ENCODE data around the gene PTPRO. TPM values are rescaled to one million over a fixed set of nuclear protein-coding genes. Genes with fewer than 3 reads are reported as not detected.

PTPRO gene
- total RNA-seq, 1 donor, result under 0.01 TPM

DNA sequence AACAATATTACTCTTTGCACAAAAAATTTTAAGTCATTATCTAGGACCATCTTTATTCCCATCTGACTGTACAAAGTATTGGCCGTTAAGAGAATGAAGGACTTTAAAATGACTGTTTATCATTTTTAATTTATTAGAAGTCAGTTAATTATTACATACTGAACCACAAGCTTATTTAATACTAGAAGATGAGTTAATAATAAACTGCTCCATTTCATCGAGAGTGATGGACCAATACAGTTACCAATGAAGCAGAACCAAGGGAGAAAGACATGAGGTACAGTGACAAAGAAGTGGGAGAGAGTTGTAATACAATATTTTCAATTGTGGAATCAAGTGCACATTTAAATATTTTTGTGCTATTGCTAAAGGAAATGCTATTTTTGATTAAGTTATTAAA is 83.3 kb downstream of the PTPRO start:
- DNase-seq (ENCODE audit: low read depth), result no peak
- H3K4me3 ChIP-seq (ENCODE audit: low read depth, low read length), result no peak overlapping the region
- TF ChIP-seq, protein P1, sequence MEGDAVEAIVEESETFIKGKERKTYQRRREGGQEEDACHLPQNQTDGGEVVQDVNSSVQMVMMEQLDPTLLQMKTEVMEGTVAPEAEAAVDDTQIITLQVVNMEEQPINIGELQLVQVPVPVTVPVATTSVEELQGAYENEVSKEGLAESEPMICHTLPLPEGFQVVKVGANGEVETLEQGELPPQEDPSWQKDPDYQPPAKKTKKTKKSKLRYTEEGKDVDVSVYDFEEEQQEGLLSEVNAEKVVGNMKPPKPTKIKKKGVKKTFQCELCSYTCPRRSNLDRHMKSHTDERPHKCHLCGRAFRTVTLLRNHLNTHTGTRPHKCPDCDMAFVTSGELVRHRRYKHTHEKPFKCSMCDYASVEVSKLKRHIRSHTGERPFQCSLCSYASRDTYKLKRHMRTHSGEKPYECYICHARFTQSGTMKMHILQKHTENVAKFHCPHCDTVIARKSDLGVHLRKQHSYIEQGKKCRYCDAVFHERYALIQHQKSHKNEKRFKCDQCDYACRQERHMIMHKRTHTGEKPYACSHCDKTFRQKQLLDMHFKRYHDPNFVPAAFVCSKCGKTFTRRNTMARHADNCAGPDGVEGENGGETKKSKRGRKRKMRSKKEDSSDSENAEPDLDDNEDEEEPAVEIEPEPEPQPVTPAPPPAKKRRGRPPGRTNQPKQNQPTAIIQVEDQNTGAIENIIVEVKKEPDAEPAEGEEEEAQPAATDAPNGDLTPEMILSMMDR (IDR thresholded peaks at IDR 0.05; ENCODE audit: insufficient read depth, low read depth, low read length), result no peak

GRCh38 chr12:15407025-15407424 is 84.7 kb downstream of the PTPRO start:
- no peak overlapping the region for H3K4me3 ChIP-seq (ENCODE audit: low read depth, low read length)
- no peak for DNase-seq (ENCODE audit: low read depth)
- TF ChIP-seq, protein P1 (IDR thresholded peaks at IDR 0.05; ENCODE audit: insufficient read depth, low read depth, low read length), result no peak

DNA sequence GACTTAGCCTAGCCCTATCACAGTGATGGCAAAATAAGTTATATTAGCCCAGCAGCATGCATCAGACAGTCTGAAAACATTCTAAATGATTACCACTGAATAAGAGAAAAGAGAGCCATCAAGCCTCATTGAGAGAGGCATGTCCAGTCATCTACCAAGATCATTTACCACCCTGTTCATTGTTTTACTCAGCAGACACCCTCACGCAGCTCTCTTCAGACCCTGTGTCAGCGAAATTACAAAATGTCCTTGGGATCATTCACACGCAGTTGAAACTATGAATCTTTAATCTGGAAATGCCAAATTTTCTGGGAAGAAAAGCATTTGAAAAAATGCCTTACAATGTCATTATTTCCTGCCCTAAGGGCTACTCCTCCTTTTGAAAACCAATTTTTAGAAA is 89.5 kb downstream of the PTPRO start:
- TF ChIP-seq, protein P1 (IDR thresholded peaks at IDR 0.05; ENCODE audit: insufficient read depth, low read depth, low read length), result no peak
- H3K4me3 ChIP-seq (ENCODE audit: low read depth, low read length), result no peak overlapping the region
- DNase-seq (ENCODE audit: low read depth), result no peak

GRCh38 chr12:15417691-15418090 is 95.4 kb downstream of the PTPRO start:
- H3K4me3 ChIP-seq (ENCODE audit: low read depth, low read length), result no peak overlapping the region
- DNase-seq (ENCODE audit: low read depth), result no peak
- TF ChIP-seq, protein P1 (IDR thresholded peaks at IDR 0.05; ENCODE audit: insufficient read depth, low read depth, low read length), result no peak

DNA sequence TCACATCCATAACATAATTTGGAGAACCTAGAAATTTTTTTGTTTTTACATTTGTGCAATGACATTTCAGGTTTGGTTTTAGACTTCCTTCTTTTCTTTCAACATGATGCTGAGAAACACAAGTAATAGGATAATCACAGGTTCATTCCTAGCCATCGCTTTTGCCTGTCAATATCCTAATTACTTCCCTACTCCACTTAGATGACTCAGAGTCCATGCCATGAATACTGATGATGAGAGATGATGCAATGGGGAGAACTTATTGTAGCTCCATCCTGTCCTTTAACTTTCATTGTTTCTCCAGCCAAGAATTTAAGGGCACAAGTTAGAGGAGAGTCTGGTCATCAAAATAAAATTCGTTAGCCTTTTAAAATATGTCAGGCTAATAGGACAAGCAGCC is 101.3 kb downstream of the PTPRO start:
- DNase-seq (ENCODE audit: low read depth), result no peak
- H3K4me3 ChIP-seq (ENCODE audit: low read depth, low read length), result no peak overlapping the region
- TF ChIP-seq, protein P1 (IDR thresholded peaks at IDR 0.05; ENCODE audit: insufficient read depth, low read depth, low read length), result no peak

GRCh38 chr12:15427913-15428312 is 105.6 kb downstream of the PTPRO start:
- TF ChIP-seq, protein P1 (IDR thresholded peaks at IDR 0.05; ENCODE audit: insufficient read depth, low read depth, low read length), result no peak
- DNase-seq (ENCODE audit: low read depth), result no peak
- H3K4me3 ChIP-seq (ENCODE audit: low read depth, low read length), result no peak overlapping the region

GRCh38 chr12:15428632-15429031 is 106.3 kb downstream of the PTPRO start:
- no peak for DNase-seq (ENCODE audit: low read depth)
- TF ChIP-seq, protein P1 (IDR thresholded peaks at IDR 0.05; ENCODE audit: insufficient read depth, low read depth, low read length), result no peak
- no peak overlapping the region for H3K4me3 ChIP-seq (ENCODE audit: low read depth, low read length)

All from fibroblast of villous mesenchyme (primary cell).